Stimulated activated CD4-positive, alpha-beta T cell treated with anti-CD3 and anti-CD28 coated beads, Interleukin-4, amount 100 ng/mL, for 1 hour (primary cell): ENCODE results near the gene UNC119.

Source experiments
- DNase-seq: peaks from one replicate; pipeline ENCODE4 v3.0.0-alpha.2; 2020

The UNC119 gene

DNA sequence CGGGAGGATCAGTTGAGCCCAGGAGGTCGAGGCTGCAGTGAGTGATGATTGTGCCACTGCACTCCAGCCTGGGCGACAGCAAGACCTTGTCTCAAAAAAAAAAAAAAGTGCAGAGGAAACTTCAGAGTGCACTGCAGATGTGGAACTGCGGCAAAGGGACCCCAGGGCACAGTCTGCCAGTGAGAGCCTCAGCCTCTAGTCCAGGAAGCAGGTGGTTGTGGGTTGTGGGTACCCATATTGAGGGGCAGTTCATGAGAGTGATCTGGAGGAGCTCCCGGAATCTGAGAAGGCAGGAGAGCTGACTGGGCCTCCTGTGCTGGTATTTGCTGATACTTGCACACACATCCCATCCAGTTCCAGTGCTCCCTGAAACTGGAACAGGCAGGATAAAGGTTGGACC is 33.2 kb downstream of the UNC119 start:
- DNase-seq: no peak

GRCh38 chr17:28518578-28518977 is 33.8 kb downstream of the UNC119 start:
- no peak for DNase-seq

- DNase-seq: no peak
These were observed 34.3 kb downstream of the UNC119 start for GRCh38 chr17:28518132-28518531.

DNA sequence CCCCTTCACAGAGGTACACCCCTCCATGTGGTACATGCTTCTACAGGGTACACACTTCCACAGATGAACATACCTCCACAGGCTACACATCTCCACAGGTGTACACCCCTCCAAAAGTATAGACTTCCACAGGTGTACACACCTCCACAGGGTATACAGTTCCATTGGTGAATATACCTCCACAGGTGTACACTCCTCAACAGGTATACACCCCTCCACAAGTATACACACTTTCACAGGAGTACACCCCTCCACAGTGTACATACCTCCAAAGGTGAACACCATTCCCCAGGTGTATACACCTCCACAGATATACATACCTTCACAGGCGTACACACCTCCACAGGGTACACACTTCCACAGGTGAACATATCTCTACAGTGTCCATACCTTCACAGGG is 36.9 kb downstream of the UNC119 start:
- DNase-seq: no peak

DNA sequence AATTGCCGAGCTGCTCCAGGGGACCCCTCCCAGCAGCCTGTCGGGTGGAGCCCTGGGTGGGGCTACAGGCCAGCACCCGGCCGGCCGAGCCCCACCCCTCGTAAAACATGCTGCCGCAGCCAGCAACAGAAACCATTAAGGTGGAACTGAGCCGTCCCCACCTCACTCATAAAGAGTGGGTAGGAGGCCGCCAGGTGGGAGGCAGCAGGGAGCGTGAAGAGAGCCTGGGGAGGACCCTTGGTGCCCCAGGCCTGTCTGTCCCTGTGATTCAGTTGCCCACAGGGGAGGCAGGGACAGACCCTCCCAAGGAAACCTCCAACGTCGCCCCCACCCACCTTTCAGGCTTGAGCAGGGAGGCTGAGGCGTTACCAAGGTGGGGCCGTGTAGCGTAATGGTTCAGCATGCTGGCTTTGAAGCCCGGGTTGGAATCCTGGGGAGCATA is 37.8 kb downstream of the UNC119 start:
- no peak for DNase-seq

DNA sequence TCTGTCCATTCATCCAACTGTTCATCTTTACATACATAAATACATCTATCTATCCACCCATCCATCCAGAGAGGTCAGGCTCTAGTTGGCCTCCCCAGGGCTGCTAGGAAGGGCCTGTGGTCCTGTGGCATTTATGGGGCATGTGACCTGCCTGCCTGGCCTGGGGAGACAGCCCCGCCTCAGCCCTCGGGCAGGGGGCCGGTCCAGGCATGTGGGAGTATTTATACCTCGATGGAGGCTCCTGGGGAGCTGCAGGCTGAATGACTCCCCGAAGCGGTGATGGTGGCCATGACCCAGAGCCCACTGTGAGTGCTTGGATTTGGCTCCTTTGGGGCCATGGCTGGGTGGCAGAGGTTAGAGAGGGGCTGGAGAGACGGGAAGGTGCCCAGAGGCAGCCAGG is 38.9 kb downstream of the UNC119 start:
- DNase-seq: no peak

DNA sequence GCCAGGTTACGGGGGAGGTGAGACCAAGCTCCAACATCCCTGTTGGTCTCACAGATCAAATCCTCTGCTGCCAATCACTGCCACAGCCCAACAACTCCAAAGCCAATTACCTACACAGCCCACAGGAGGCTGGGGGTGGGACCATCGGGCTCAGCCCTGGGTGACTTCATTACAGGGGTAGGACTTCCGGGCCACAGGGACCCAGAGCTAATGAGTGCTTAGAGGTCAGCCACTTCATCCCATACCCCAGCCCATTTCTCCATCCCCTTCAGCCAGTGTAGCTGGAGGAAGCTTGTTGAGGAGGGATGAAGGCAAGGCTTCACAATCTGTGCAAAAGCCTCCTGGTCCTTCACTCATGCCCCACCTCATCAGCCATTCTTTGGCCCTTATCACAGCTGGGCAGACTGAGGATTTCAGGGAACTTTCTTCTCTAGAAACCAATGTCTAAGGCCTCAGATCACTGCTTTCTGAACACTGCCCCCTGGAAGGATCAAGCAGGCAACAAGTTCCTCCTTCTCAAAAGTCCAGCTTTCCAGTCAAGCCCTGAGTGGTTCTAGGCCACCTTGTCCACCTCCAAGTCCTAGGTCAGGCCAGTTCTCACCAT is 40.5 kb downstream of the UNC119 start:
- no peak for DNase-seq

- DNase-seq: no peak
These were observed 42.6 kb downstream of the UNC119 start for GRCh38 chr17:28509789-28510188.

GRCh38 chr17:28508211-28508724 is 44.2 kb downstream of the UNC119 start:
- DNase-seq: no peak

DNA sequence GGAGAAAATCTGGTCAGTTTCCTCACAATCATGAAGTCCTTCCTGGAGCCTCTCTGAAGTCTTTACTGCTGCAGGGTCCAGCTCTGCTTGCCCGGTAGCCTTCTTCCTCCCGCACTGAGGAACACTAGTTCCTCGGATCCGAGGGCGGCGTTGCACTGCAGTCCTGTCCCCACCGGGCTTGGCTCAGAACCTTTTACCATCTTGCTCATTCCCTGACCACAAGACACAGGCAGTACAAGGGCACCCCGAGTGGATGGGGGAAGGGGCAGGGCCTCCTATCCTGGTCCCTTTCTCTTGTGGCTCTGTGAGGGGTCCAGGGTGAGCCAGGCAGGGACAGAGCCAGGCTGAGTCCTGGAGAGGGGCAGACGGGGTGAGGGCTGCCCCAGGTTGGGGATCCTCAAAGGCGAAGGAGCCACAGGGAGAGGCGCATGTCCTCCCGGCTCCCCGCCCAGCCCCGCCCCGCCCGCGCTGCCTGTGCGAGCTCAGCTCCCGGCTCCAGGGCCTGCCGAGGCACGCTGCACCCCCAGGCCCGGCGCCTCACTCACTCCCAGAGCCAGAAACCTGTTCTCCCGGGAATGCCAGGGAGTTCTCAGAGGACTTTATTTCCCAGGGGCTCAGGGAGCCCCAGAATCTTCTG is 44.7 kb downstream of the UNC119 start:
- no peak for DNase-seq

DNA sequence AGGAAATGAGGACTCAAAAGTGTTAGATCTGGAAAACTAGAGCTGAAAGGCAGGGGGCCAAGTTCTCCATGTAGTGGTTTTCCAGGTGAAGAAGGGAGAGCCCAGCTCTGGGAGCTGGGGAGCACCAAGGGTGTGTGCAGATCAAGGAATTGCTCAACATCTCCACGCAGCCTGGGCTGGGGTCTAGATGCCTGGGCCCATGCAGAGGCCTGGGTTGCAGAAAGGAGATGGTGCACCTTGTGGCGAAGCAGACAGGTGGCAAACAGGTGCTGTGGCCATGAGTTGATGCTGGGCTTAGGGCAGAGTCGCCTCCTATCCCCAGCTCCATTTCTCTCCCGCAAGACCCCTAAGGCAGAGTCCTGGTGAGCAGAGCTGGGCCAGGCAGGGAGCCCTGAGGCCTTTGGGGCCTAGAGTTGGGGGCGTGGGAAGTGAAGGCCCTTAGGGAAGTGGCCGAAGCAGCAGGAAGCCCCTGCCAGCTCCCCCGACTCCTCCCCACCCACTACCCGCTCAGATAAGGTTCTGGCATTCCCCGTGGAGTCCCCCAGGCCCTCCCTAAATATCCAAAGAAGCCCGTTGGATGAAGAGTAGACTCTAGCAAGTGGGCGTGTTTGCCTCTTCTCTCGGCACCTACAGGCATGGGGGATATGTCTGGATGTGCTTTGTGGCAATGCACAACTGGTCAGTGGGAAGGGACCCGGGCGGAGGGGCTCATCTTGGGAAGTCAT is 45.5 kb downstream of the UNC119 start:
- no peak for DNase-seq

DNA sequence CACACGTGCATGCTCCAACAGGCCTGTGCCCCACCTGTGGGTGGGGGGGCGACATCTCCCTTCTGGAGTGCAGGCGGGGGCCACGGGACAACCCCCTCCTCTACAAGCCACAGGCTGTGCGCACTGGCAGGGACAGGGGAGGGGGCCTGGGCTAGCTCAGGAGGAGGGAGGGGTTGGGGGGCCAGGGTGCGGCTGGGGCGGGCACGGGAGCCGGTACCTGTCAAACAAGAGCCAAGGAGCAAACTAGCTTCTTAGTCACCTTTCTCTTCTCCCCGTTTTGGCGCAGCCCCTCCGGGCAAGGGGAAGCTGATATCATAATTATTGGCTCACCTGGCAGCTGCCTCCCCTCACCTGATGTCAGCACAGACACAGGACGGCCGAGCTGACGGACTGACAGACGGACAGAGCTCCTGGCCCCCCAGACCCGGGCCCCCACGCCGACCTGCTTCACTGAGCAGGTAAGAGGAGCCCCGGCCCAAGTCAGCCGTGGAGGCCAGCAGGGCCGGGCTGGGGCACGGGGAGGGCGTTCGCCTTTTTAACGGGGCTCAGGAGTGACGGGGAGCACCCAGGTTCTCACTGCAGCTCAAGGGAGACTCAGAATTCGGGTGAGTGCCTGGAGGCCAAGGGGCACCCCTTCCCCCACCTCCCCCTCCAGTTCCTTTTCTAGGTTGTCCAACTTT is 46.3 kb downstream of the UNC119 start, which contains the start of gene FOXN1:
Gene FOXN1 (plus strand): TSS at position 363 of the 680 bp plus-strand sequence. CDS start 17,622 bp downstream, outside the sequence.
- DNase-seq: no peak

- no peak for DNase-seq
These were observed 49.0 kb downstream of the UNC119 start for GRCh38 chr17:28503420-28503819.

DNA sequence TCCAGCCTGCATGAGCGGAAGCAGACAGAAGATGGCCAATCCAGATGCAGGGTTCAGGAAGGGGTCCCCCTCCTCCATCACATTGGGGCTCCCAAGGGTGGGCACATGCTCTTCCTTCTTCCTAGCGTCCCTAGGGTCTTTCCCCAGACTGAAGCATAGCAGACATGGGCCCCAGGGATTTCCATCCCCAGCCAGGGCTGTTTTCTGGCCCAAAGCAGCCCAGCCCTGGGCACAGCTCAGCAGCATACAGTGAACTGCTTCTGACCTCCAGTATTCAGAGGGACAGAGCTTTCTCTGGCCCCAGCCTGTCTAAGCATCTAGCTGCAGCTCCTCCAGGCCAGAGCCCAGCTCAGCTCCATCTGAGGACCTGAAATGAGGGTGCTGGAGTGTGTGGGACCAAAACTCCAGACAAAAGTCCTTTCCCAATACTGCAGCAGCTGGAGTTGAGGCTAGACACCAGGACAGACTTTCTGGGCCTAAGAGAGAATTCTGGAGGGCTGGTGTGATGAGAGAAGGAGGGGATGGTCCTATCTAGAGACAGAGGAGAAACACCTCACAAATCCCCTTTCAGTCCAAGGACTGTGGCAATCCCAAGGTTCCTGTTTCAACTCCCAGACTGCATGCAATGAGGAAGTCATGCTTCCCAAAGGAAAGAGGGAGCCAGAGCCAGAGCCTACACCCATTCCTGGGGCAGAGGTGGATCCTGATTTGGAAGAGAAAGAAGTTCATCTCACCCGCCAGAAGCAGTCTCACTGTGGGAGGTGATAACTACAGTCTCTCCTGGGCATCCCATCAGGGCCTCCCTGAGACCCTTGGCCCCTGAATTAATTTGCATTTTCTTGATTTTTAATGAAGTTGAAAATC is 50.8 kb downstream of the UNC119 start:
- DNase-seq: no peak

DNA sequence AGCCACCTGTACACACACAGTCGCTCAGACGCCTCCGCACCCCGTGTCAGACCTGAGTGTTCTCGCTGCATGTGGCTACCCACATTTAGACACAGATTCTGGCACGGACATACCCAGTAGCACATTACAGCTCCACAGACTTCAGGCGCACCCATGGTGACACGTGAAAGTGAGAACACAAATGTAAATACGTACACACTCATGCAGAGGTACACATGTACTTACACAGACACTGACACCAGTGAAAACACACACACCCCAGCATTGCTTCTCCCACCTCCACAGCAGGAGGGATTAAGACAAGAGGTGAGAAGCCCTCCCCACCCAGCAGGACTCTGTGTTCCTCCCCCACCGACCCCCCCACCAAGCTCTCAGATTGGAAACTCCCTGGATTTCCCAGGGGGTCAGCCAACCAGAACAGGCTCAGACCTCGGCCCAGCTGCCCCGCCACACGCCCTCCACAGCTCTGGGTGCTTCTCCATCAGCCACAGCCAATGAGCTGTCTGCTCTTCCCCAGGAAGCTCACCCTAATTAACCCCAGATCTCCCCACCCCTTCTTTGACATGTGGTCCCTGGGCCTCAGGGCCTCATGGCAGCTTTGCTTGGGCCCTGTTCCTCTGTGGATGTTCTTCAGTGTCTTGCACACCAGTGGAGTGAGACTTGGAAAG is 51.6 kb downstream of the UNC119 start:
- DNase-seq: no peak

DNA sequence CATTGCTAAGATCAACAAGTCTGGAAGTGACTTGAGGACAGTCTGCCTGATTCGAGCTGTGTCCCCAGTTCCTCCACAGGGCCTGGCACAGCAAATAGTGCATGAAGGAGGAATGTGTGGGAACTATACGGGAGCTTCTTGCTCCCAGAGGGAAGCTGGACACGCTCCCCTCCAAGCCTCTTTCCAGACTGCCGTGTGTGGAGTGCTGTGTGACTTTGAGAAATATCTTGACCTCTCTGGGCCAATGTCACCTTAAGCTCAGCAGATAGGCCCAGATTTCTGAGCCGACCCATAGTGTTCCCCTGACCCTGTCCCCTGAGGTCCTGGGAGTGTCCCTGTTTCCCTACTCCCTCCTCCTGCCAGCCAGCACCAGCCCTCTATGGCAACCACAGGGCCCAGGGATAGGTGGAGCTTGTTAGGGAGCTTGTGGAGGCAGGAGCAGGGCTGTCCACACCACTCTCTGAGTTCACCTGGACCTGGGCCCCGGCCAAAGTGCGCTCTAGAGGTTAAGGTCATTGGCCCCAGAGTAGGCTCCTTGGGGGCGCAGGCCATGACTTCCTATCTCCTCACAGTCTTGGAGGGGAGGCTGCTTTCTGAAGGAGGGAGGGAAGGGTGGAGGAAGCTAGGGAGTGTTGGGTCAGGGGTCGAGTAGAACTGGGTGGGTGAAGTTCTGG is 52.6 kb downstream of the UNC119 start:
- DNase-seq: no peak

DNA sequence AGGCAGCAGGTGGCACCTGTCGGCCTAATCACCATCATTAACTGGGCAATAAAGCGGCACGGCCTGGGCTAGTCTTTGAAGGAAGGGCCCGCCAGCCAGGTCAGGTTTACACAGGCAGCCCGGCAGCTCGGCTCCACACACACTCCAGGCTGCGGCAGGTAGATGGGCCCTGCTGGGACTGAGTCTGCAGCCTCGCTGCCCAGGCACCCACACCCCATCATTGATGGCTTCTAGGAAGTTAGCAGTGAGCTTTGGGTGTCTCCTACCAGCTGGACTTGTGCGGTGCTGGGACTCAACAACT is 53.1 kb downstream of the UNC119 start:
- DNase-seq: no peak

- DNase-seq: no peak
These were observed 53.6 kb downstream of the UNC119 start for GRCh38 chr17:28498652-28499363.

- no peak for DNase-seq
These were observed 54.5 kb downstream of the UNC119 start for GRCh38 chr17:28497931-28498330.
